PC-3 (cell line): ENCODE data around the gene NR1D1. TPM values are rescaled to one million over a fixed set of nuclear protein-coding genes. Genes with fewer than 3 reads are reported as not detected.

Source experiments
- ATAC-seq: fragments of 200-7000 bp; cut with Tn5 transposase; 2 replicates; pipeline ENCODE4 v1.9.1; 2020; ENCODE audit warnings: mild to moderate bottlenecking, moderate library complexity
- BruUV-seq: library from RNA; stranded (reverse); fragments of 400-500 nt; replicated peaks from 2 replicates; lab custom pipeline; 2021; lab: Mats Ljungman, UMichigan
- CTCF ChIA-PET: fragments of 300-600 bp; sonication (Branson Sonifier 250); formaldehyde crosslinking; loops from one replicate; lab custom pipeline; 2022; ENCODE audit warnings: antibody characterized with exemption; lab: Charles Lee
- POLR2A ChIA-PET: fragments of 300-600 bp; sonication (Branson Sonifier 250); formaldehyde crosslinking; loops from one replicate; lab custom pipeline; 2022; ENCODE audit warnings: antibody characterized with exemption; ENCODE audit not compliant: unreplicated experiment; lab: Charles Lee
- DNase-seq: peaks from one replicate; pipeline ENCODE4 v3.0.0-alpha.2; 2015
- H2AFZ ChIP-seq: fragments of 300-600 bp; sonication (generic); 2 replicates; pipeline ENCODE4 v1.6.0; 2016; ENCODE audit warnings: antibody characterized with exemption, low read length
- H3F3A ChIP-seq: fragments of 300-600 bp; sonication (generic); one replicate; pipeline ENCODE4 v1.6.0; 2017; ENCODE audit warnings: antibody characterized with exemption, low read length, control low read depth, mild to moderate bottlenecking; ENCODE audit not compliant: unreplicated experiment
- H3K27ac ChIP-seq: fragments of 300-600 bp; sonication (generic); 2 replicates; pipeline ENCODE4 v1.5.1; 2016; ENCODE audit warnings: mild to moderate bottlenecking, low read length
- H3K27me3 ChIP-seq: fragments of 300-600 bp; sonication (generic); 2 replicates; pipeline ENCODE4 v1.6.1; 2016; ENCODE audit warnings: low read length, mixed read lengths
- H3K36me3 ChIP-seq: fragments of 300-600 bp; sonication (generic); 2 replicates; pipeline ENCODE4 v1.6.1; 2016; ENCODE audit warnings: low read depth, mixed run types, low read length, mixed read lengths
- H3K4me1 ChIP-seq: fragments of 300-600 bp; sonication (generic); 2 replicates; pipeline ENCODE4 v1.5.1; 2016; ENCODE audit warnings: low read length; ENCODE audit not compliant: insufficient read depth
- H3K4me2 ChIP-seq: fragments of 300-600 bp; sonication (generic); 2 replicates; pipeline ENCODE4 v1.6.0; 2016; ENCODE audit warnings: low read length
- H3K4me3 ChIP-seq: fragments of 300-600 bp; sonication (generic); 2 replicates; pipeline ENCODE4 v1.5.1; 2016; ENCODE audit warnings: mild to moderate bottlenecking, low read length, mixed read lengths
- H3K79me2 ChIP-seq: fragments of 300-600 bp; sonication (generic); 2 replicates; pipeline ENCODE4 v1.6.1; 2017; ENCODE audit warnings: low read length, mixed read lengths
- H3K9ac ChIP-seq: fragments of 300-600 bp; sonication (generic); 2 replicates; pipeline ENCODE4 v1.6.0; 2016; ENCODE audit warnings: mild to moderate bottlenecking, low read length
- H3K9me2 ChIP-seq: fragments of 300-600 bp; sonication (generic); replicated peaks from 2 replicates; pipeline ENCODE4 v1.6.1; 2016; ENCODE audit warnings: mixed run types, low read length, mixed read lengths
- H3K9me3 ChIP-seq: fragments of 300-600 bp; sonication (generic); 2 replicates; pipeline ENCODE4 v1.6.1; 2016; ENCODE audit warnings: low read length, mixed read lengths
- H4K20me1 ChIP-seq: fragments of 300-600 bp; sonication (generic); 2 replicates; pipeline ENCODE4 v1.6.1; 2016; ENCODE audit warnings: low read length, mixed read lengths
- EZH2 ChIP-seq: fragments of 300-600 bp; sonication (generic); IDR thresholded peaks from one replicate; pipeline ENCODE4 v1.6.1; 2017; ENCODE audit warnings: antibody characterized with exemption, mild to moderate bottlenecking, low read length; ENCODE audit not compliant: unreplicated experiment
- EZH2phosphoT487 ChIP-seq: fragments of 300-600 bp; sonication (generic); IDR thresholded peaks from 2 replicates; pipeline ENCODE4 v1.6.1; 2018; ENCODE audit warnings: mild to moderate bottlenecking, antibody characterized with exemption, low read length, borderline replicate concordance
- intact Hi-C: fragments of 100-400 bp; cut with micrococcal nuclease; formaldehyde crosslinking; loops from 2 replicates; pipeline ENCODE4 v1.9.0; 2023
- total RNA-seq: library from RNA; depleted of rRNA; stranded (reverse); fragments of >200 nt; gene quantifications from 2 replicates; pipeline ENCODE4 v1.2.3, GENCODE V29; 2014
- TF ChIP-seq, protein P1 (sequence below): fragments of 300-600 bp; sonication (generic); conservative IDR thresholded peaks from 2 replicates; pipeline ENCODE4 v1.5.1; 2017; ENCODE audit warnings: antibody characterized with exemption, low read depth, mild to moderate bottlenecking, low read length

Gene NR1D1
- total RNA-seq, 1 experiment from 2014 or later, result 7.1 TPM

DNA sequence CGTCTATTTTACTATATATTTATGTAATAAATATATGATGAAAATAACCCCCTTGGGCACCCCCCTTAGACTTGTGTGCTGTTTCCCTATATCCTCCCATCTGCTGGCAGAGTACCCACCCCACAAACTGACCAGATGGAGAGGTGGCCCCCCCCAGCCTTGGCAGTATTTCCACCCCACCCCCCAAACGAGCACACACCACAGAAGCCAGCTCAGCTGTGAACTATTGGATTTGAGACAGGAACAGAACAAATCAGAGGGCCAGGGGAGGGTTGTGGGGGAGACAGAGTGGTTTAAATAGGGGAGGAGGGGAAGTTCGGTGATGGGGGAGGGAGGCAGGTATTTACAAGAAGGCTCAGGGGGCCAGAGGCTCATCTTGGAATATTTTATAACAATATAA is 7.8 kb downstream of the NR1D1 start:
- CTCF ChIA-PET, result no interaction called here
- Histone ChIP-seq H3K4me3 (no peak overlapping the region), H3K4me2 (no peak overlapping the region), H3F3A (no peaks in the 10 kb centered on the region), H3K4me1 (no peaks in the 10 kb centered on the region; the same call in 1 of the 2 replicates), H3K9me2 (no peaks in the 10 kb centered on the region), H3K9me3 (no peaks in the 10 kb centered on the region), H3K27me3 (no peaks in the 10 kb centered on the region), H3K79me2 (peaks cover 2% of the 10 kb centered on the region; the same call in 1 of the 2 replicates), H3K36me3 (peaks cover 8% of the 10 kb centered on the region), H2AFZ (no peak overlapping the region), H4K20me1 (no peaks in the 10 kb centered on the region; the same call in 1 of the 2 replicates), H3K9ac (no peak overlapping the region), H3K27ac (no peak overlapping the region)
- POLR2A ChIA-PET, result no interaction called here
- DNase-seq, result no peak
- TF ChIP-seq, protein P1, sequence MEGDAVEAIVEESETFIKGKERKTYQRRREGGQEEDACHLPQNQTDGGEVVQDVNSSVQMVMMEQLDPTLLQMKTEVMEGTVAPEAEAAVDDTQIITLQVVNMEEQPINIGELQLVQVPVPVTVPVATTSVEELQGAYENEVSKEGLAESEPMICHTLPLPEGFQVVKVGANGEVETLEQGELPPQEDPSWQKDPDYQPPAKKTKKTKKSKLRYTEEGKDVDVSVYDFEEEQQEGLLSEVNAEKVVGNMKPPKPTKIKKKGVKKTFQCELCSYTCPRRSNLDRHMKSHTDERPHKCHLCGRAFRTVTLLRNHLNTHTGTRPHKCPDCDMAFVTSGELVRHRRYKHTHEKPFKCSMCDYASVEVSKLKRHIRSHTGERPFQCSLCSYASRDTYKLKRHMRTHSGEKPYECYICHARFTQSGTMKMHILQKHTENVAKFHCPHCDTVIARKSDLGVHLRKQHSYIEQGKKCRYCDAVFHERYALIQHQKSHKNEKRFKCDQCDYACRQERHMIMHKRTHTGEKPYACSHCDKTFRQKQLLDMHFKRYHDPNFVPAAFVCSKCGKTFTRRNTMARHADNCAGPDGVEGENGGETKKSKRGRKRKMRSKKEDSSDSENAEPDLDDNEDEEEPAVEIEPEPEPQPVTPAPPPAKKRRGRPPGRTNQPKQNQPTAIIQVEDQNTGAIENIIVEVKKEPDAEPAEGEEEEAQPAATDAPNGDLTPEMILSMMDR, result no peak
- TF ChIP-seq EZH2, result no peak
- TF ChIP-seq EZH2phosphoT487, result no peak
- no peak for ATAC-seq
- BruUV-seq, result no TSS peak
- intact Hi-C loops, result no loop called here

DNA sequence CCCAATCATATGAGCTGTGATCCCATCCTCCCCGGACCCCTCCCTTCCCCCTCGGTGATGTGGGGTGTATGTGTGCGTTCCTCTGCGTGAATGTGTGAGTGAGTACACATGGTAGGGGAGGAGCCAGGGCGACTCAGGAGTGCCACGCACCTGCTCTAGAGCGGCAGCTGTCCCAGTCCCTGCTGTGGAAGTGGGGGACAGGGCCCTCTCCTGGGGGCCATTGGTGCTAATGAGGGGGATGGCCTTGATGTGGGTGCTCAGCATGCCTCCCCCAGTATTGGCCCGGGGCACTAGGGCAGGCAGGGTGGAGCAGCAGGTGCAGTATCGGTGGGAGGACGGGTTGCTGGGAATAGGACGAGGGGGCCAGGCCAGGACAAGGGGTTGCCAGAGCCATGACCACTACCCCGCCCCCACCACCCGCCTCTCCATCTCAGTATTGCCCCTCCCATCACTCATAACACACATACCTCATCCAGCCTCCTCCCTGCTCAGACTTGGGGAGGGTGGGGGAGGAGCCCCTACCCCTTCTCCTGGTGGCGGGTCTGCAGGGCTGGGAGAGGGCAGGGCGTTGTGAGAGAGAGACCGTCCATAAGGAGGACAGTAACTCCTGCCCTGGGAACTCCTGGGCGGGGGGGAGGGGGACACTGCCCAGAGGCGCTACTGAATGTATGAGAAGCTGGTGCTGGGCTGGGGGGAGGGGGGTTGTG is 8.5 kb downstream of the NR1D1 start:
- Histone ChIP-seq H3F3A (no peaks in the 10 kb centered on the region), H4K20me1 (no peaks in the 10 kb centered on the region), H3K4me2 (no peak overlapping the region), H2AFZ (no peak overlapping the region), H3K4me3 (no peak overlapping the region), H3K36me3 (peaks cover 8% of the 10 kb centered on the region; the same call in 1 of the 2 replicates), H3K9ac (no peak overlapping the region), H3K9me3 (no peaks in the 10 kb centered on the region), H3K27me3 (no peaks in the 10 kb centered on the region), H3K9me2 (no peaks in the 10 kb centered on the region), H3K27ac (no peak overlapping the region), H3K4me1 (no peaks in the 10 kb centered on the region), H3K79me2 (no peaks in the 10 kb centered on the region)
- no peak for TF ChIP-seq EZH2
- TF ChIP-seq, protein P1, result no peak
- no peak for TF ChIP-seq EZH2phosphoT487
- ChIA-PET CTCF (no interaction called here), POLR2A (no interaction called here)
- DNase-seq, result no peak
- intact Hi-C loops, result no loop called here
- BruUV-seq, result no TSS peak
- no peak for ATAC-seq
